Adipose tissue (tissue), 3 donors: Measurements from ENCODE around the gene JUND. TPM values are rescaled to one million over a fixed set of nuclear protein-coding genes. Genes with fewer than 3 reads are reported as not detected.

Experiments used
- H3K27ac ChIP-seq: one replicate; pipeline ENCODE4 v1.5.1; 2013; ENCODE audit warnings: low read depth, low read length
- WGBS, 3 donors: extraction: QIAGEN DNeasy Blood & Tissue Kit; methylation state at CpG; one replicate each; pipeline ENCODE4 v1.1.7; 2013; 5-methylcytosine and 5-hydroxymethylcytosine counted together
- polyA plus RNA-seq, 3 donors: library from polyadenylated mRNA; stranded (reverse); fragments of 200-250 nt; gene quantifications; one replicate each; pipeline ENCODE4 v1.2.3, GENCODE V29; 2013
- donor health status: healthy with polysubstance abuse.
- donor health status: Bipolar disorder and iron deficiency.
- donor health status: healthy.

JUND gene
- polyA plus RNA-seq, 3 donors: 165 to 392 (median 214) TPM

DNA sequence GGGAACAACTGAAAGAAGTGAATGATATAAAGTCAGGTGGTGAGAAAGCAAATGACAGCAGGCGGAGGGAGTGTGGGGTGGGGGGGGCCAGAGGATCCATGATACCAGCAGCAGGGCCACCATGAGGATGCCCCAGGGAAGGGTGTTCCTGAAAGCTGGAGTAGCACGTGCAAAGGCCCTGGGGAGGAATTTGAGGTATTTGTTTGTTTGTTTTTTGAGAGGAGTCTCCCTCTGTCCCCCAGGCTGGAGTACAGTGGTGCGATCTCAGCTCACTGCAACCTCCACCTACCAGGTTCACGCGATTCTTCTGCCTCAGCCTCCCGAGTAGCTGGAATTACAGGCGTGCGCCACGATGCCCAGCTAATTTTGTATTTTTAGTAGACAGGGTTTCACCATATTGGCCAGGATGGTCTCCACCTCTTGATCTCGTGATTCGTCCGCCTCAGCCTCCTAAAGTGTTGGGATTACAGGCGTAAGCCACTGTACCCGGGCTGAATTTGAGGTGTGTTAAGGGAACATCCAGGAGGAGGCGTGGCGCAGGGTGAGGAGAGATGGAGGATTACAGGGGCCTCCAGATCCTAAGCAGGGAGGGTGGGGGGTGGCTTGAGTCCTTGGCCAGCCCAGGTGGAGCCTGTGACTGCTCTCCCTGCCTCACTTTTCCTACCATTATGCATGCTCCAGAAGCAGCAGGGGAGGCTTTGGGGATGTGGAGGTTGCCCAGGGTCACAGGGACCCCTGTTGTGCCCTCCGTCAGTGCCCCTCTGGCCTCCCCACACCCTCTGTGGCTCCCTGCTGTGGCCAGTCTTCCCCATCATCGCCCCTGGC lies 12.4 kb upstream of the JUND start:
- 79 to 82% (median 82%) methylated on average over 18 of the region's 18 CpGs for WGBS, 3 donors

DNA sequence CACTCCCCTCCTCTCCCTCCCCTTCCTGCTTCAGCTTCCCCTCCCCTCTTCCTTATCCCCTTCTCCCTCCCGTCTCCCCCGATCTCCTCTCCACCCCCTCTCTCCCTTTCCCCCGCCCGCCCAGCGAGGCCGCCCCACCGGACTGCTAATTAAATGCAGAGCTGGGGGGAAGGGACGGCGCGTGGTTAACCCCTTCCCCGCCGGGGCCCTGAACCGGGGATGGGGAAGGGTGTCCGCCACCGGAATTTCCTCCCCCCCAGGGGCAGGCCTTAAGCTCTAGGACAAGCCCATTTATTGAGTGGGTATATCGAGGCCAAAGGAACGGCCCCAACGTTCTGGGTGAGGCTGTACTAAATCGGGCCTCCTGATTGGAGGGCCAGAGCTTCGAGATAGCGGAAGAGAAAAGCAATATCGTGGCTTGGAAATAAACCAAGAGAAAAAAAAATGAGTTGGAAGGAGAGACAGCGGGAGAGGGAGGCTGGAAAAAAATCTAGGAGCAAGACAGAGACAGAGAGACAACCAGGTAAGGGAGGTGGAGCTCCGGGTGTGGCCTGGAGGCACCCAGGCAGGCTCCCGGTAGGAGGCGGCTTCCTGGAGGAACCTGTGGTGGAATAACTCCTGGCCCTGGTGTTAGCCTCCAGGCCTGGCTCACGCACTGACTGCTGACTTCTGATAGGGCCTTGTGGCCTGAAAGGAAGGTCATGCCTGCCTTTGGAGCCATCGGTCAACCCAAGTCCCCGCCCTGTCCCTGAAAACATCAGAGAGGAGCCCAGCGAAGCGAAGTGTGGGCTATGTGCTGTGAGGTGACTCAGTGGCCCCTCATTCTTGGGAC lies 11.6 kb upstream of the JUND start:
- peak overlapping the region; percentile 88 for H3K27ac ChIP-seq
- WGBS, 3 donors: 9 to 12% (median 10%) methylated on average over 27 to 31 of the region's 31 CpGs

More for the DNA sequence above, 12.4 kb upstream of the JUND start:
- H3K27ac ChIP-seq: no peak overlapping the region

DNA sequence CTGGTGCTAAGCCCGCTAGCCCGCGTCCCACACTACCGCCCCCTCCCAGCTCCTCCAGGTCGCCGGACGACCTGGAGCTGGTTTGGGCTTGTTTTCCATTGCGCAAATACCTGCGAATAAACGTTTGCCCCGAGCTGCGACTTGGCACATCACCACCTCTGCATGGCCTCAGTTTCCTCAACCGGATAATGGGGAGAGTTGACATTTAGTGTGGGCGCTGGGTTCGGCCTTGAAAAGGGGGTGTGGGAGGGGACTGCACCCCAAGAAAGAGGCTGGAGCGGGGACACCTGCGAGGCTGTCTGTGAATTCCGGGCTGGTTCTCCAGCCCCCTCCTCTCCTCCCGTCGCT lies 11.0 kb upstream of the JUND start:
- peak overlapping the region; percentile 88 for H3K27ac ChIP-seq
- WGBS, 3 donors: 0 to 1% (median 0%) methylated on average over 16 to 20 of the region's 20 CpGs

DNA sequence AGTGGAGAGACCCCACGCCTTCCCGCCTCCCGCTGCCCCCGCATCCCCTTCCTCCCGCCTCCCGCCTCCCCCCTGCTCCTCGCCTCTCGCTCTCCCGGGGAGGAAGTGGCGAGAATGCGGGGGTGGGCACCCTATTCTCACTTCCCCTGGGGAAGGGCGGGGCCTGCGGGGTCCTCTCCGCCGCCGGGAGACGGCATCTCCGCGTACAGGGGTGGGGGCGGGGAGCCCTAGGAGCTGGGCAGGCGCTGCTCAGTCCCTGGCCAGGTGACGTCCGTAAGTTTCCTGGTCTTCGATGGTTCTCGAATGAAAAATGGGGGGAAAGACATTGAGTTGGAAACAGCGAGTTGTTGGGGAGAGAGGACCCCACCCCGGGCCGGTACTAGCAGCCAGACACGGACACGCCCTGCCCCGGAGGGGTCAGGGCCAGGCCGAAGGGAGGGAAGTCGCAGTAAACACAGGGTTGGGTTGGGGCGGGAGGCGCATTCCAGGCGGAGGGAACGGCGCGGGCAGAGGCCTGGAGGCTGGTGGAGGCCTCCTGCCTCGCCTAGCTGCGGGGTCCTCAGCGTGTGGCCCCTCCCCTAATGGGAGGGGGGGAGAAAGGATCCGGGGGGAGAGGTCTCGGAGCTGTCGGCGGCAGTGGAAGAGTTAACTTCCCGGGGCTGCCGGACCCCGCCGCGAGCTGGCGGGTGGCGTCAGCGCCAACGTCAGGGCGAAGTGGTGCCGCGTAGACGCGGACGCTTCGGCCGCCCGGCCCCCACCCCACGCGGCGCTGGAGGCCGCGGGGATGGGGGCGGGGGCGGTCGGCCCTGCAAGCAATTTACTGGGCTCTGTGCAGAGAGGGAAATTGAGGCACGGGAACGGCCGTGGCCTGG lies 10.4 kb upstream of the JUND start:
- 0 to 1% (median 0%) methylated on average over 57 to 74 of the region's 75 CpGs for WGBS, 3 donors
- peak overlapping the region; percentile 88 for H3K27ac ChIP-seq

DNA sequence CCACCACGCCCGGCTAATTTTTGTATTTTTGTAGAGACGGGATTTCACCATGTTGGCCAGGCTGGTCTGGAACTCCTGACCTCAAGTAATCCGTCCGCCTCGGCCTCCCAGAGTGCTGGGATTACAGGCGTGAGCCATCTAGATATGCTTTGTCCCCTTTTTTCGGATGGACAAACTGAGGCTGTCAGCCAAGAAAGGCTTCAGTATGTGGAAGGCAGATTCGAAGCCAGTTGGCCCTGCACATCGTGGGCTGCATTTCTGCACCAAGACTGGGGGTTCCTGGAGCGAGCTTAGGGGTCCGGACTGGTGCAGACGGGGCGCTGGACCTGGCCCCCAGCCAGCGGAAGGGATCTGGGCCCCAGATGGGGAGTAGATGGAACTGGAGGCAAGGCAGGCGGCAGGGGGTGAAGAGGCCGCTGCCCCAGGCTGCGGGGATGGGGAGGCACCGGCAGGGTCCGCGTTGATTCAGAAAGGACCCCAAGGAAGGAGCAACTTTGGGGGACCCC lies 9.7 kb upstream of the JUND start:
- WGBS, 3 donors: 28 to 67% (median 34%) methylated on average over 16 to 21 of the region's 21 CpGs

DNA sequence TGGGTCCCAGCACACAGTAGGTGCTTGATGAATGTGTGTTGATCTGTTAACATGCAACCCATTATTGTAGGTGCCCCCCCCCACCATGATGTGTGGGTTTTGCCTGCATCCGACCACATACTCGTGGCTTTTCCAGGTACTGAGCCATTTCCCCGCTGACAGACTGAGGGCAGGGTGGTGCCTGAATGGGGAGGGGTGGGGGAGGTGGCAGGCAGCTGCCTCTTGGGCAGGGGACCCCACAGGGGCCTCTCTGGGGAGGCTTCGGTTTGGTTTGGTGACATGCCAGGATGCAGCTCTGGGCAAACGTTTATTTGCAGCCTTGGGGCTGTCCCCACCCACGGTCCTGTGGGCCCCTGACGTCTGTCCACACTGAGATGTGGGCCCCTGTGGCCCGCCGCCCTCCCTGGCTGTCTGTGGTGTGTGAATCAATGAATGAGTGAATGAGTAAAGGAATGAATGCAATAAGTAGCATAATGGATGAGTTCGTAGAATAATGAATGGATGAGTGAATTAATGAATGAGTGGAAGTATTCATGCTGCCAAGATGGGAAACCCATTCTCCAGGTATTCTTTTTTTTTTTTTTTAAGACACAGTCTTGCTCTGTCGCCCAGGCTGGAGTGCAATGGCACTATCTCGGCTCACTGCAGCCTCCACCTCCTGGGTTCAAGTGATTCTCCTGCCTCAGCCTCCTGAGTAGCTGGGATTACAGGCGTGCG lies 9.0 kb upstream of the JUND start:
- 32 to 39% (median 39%) methylated on average over 14 of the region's 14 CpGs for WGBS, 3 donors
- H3K27ac ChIP-seq: peak overlapping the region; percentile 43

More for the DNA sequence above, 9.7 kb upstream of the JUND start:
- peak overlapping the region; percentile 19 for H3K27ac ChIP-seq

DNA sequence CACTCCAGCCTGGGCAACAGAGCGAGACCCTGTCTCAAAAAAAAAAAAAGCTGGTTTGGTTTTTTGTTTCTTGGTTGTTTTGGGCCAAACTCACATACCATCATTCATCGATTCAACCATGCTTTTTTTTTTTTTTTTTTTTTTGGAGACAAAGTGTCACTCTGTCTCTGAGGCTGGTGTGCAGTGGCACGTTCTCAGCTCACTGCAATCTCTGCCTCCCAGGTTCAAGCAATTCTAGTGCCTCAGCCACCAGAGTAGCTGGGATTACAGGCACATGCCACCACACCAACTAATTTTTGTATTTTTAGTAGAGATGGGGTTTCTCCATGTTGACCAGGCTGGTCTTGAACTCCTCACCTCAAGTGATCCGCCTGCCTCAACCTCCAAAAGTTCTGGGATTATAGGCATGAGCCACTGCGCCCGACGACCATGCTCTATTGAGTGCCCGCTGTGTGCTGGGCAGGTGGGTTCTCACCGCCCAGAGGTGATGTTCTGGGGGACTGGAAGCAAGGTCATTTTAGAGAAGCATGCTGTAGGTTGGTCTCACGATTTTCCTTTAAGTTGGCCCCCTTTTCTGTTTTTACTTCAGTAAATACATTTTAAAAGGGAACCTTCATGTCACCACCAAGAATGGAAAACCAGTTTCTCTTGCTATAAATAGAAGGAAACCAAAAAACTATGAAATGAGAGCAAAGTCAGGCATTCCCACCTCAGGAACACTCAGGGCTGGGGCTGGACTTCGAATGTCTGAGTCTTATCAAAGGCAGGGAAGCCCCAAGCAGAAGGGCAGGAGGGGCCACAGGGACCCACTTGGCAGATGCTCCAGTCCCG lies 8.3 kb upstream of the JUND start:
- WGBS, 3 donors: 60 to 65% (median 64%) methylated on average over 12 of the region's 12 CpGs
- H3K27ac ChIP-seq: peak overlapping the region; percentile 43

DNA sequence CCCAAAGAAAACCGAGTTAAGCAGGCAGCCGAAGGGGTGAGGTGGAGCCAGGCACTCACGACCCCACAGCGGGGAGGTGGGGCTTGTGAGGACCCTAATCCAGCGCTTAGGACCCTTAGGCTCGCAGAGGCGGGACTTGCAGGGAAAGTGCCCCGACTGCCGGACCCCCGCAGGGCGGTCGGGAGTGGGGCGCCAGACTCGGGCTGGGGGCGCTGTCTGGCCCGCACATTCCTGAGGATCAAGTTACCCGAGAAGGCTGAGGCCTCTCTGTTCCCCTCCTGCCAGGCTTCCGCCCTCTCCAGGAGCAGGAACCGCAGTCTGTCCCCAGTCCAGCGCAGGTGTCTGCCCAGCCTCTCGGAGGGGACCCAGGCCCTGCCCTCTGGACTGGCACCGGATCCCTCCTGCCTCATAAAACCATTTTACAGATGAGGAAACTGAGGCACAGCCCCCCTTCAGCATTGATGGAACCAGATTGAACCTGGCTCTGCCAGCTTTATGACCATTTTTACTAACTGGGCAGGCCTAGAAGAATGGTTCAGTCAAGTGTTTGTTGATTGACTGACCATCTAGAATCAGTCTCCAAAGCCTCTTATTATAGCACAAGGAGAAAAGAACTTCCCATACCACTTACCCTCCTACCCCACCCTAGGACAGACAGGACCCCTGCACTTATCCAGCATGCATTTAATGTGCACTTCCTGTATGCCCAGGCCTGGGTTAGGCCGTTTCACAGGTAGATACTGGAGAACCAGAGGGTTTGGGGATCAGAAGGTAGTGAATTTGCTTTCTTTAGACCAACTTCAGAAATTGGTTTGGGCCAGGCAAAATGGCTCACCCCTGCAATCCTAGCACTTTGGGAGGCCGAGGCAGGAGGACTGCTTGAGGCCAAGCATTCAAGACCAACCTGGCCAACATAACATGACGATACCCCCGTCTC lies 6.7 kb upstream of the JUND start:
- WGBS, 3 donors: 52 to 76% (median 70%) methylated on average over 26 of the region's 26 CpGs
- H3K27ac ChIP-seq: peak overlapping the region; percentile 13

DNA sequence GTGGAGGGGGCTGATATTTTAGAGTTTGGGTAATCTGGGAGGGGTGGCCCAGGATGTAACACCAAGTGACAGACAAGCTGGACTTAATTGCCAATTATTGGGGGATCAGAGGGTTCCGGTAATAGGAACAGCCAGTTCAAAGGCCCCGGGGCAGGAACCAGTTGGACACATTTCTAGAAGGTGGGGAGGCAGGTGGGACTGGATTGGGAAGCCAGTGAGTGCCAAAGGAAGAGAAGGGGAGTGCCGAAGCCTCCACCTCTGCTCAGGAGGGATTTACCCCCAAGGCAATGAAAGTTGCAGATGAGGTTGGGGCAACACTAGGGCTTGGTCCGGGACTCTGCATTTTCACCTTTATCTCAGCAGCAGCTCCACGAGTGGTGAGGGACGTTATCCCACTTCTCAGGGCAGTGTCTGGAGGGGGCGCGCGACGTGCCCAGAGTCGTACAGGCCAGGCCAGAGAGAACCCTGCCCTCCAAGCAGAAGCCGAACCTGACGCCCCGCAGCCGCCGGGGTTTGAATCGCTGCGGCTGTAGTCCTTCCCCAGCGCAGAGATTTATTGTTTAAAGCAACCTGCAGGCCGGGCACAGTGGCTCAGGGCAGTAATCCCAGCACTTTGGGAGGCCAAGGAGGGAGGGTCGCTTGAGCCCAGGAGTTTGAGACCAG lies 5.7 kb upstream of the JUND start:
- peak overlapping the region; percentile 49 for H3K27ac ChIP-seq
- 78 to 87% (median 86%) methylated on average over 21 of the region's 21 CpGs for WGBS, 3 donors

DNA sequence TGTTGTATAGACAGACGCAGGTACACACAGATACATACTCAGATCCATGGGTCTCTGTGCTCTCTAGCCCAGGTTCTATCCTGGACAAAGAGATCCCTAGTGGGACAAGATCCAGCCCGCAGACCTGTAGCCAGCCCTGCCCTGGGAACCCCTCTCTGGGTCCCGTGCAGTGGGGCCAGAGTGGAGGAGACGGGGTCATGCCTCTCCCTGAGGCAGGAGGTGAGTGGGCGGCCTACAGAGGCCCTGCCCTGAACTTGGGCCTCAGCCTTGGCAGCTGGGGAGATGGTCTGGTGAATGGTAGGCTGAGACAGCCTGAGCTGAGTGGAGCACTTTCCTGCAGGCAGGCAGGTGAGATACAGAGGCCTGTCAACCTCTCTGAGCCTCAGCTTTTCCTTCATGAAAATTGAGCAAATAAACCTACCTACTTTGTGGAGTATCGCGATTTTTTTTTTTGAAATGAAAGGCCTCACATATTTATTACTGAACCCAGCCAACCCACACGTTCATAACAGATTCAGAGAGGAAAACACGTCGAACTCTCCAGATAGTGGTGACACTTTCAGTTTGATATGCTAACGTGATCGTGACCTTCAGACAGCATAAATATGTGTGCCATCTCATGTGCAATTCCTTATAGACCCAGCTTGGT lies 3.4 kb upstream of the JUND start:
- no peak overlapping the region for H3K27ac ChIP-seq
- WGBS, 3 donors: 44 to 59% (median 53%) methylated on average over 12 of the region's 12 CpGs

DNA sequence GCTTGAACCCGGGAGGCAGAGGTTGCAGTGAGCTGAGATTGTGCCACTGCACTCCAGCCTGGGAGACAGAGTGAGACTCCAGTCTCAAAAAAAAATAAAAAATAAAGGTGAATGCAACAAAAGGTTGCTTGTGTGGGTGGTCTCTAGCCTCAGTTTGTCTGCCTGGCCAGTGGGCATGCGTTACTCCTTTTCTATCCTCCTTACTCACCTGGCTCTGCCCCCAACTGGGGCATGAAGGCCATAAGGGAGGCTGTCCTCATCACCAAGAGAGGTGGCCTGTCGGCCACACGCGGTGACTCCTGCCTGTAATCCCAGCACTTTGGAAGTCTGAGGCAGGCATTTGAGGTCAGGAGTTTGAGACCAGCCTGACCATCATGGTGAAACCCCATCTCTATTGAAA lies 1.9 kb upstream of the JUND start:
- 86 to 95% (median 95%) methylated on average over 5 of the region's 5 CpGs for WGBS, 3 donors
- H3K27ac ChIP-seq: no peak overlapping the region

DNA sequence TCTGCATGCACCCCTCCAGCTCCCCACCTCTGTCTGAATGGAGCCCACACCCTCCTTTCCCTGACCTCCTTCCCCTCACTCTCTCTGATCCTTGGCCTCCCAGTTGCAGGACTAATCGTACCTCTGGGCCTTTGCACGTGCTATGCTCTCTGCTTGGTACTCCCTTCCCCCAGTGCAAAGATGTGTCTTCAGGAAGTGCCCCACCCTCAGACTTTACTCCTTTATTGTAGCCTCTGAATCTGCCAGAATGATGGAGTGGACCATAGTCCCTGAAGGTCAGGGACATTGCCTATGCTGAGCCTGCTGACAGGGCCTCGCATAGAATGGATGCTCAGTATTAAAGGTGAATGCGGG lies 1.3 kb upstream of the JUND start:
- peak overlapping the region; percentile 99 for H3K27ac ChIP-seq
- WGBS, 3 donors: 50 to 65% (median 57%) methylated on average over 4 of the region's 4 CpGs

DNA sequence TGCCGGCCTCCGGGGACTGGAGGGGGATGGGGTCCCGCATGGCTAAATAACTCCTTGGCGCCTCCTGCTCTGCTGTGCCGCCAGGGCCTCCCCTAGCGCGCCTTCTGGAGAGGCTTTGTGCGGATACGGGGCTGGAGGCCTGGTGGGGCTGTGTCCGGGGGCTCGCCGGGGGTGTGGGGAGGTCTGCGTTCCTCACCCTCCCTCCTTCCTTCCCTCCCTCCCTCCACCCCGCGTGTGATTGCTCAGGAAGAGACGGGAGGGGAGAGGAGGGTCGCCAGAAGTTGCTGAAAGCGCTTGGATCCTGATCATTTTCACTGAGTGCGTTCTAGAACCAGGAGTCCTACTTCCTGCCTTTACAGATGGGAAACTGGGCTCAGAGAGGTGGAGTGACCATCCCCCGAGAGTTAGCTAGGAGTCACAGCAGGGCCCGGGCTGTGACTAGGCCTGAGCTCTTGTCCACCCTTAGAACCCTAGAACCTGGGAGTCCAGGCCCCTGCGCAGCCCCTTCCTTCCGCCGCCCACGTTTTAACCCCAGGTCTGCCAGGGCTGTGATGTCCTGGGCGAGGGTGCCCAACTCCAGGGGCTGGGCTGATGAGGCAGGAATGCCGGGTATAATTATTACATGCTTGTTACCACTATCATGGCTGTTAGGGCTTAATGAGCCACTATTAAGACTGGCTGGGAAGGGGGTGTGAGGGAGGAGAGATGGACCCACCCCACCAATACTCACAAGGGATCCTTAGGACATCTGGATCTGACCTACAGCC lies 782 bp upstream of the JUND start:
- WGBS, 3 donors: 1 to 3% (median 2%) methylated on average over 22 to 27 of the region's 27 CpGs
- H3K27ac ChIP-seq: peak overlapping the region; percentile 99

DNA sequence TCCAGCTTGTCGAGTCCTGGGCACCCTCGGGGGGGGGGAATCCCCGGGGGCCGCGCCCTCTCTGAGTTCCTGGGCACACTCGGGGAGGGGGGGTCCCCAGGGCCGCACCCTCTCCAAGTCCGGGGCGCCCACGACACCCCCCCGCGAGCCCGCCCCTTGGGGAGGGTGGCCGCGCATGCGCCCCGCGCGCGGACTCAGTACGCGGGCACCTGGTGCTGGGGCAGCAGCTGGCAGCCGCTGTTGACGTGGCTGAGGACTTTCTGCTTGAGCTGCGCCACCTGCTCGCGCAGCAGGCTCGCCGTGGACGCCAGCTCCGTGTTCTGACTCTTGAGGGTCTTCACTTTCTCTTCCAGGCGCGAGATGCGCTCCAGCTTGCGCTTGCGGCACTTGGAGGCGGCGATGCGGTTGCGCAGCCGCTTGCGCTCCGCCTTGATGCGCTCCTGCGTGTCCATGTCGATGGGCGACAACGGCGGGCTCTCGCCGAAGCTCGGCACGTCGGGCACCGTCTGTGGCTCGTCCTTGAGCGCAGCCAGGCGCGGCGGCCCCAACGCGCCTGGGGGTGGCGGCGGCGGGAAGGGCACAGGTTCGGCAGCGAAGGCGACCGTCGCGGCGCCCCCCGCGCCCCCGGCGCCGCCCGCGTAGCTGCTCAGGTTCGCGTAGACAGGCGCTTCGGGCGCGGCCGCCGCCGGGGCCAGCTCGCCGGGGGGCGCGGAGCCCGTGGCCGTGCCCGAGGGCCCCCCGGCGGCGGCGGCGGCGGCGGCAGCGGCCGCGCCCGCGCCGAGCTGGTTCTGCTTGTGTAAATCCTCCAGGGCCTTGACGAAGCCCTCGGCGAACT lies 958 bp downstream of the JUND start:
- 0 to 1% (median 1%) methylated on average over 72 to 111 of the region's 111 CpGs for WGBS, 3 donors
- peak overlapping the region; percentile 95 for H3K27ac ChIP-seq
